Measurements from ENCODE around the gene PRPF8. TPM values are rescaled to one million over a fixed set of nuclear protein-coding genes. Genes with fewer than 3 reads are reported as not detected.

Gene PRPF8
- total and polyA plus RNA-seq, 2 of the 13 experiments (the other 11 are each of a cell fraction or from before 2014, with no cell fraction given) = 112 to 179 TPM

GRCh38 chr17:1649844-1650501 is 34.7 kb downstream of the PRPF8 start, which contains the start of gene RILP (continued):
- TF ChIP-seq, protein P1, sequence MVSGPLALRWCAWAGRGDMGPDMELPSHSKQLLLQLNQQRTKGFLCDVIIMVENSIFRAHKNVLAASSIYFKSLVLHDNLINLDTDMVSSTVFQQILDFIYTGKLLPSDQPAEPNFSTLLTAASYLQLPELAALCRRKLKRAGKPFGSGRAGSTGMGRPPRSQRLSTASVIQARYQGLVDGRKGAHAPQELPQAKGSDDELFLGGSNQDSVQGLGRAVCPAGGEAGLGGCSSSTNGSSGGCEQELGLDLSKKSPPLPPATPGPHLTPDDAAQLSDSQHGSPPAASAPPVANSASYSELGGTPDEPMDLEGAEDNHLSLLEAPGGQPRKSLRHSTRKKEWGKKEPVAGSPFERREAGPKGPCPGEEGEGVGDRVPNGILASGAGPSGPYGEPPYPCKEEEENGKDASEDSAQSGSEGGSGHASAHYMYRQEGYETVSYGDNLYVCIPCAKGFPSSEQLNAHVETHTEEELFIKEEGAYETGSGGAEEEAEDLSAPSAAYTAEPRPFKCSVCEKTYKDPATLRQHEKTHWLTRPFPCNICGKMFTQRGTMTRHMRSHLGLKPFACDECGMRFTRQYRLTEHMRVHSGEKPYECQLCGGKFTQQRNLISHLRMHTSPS (CRISPR knock-in tag; IDR thresholded peaks at IDR 0.05; ENCODE audit: low read depth) = peak; percentile 57; the same call in 1 of the 2 replicates
- TF ChIP-seq ZFP91 (CRISPR knock-in tag; IDR thresholded peaks at IDR 0.05; ENCODE audit: borderline replicate concordance) (peak; percentile 73), HDAC2 (CRISPR knock-in tag; IDR thresholded peaks at IDR 0.05) (peak; percentile 22; the same call in 1 of the 2 replicates), SNAPC2 (CRISPR knock-in tag; IDR thresholded peaks at IDR 0.05) (0 out of 2 replicates have a peak, but pooled peaks have one; percentile 36), MEF2D (CRISPR knock-in tag; IDR thresholded peaks at IDR 0.05) (0 out of 2 replicates have a peak, but pooled peaks have one; percentile 40), SAP130 (CRISPR knock-in tag; IDR thresholded peaks at IDR 0.05; ENCODE audit: low read depth) (peak; percentile 95), MAX (IDR thresholded peaks at IDR 0.05) (peak; percentile 46), ARID4A (CRISPR knock-in tag; IDR thresholded peaks at IDR 0.05; ENCODE audit: borderline replicate concordance) (peak; percentile 86; the same call in 1 of the 2 replicates), PHF21A (CRISPR knock-in tag; IDR thresholded peaks at IDR 0.05) (peak; percentile 43; the same call in 1 of the 2 replicates), ZBTB25 (CRISPR knock-in tag; IDR thresholded peaks at IDR 0.05) (0 out of 2 replicates have a peak, but pooled peaks have one; percentile 66), HBP1 (CRISPR knock-in tag; IDR thresholded peaks at IDR 0.05; ENCODE audit: low read depth) (no peak)
- TF ChIP-seq, protein P2, sequence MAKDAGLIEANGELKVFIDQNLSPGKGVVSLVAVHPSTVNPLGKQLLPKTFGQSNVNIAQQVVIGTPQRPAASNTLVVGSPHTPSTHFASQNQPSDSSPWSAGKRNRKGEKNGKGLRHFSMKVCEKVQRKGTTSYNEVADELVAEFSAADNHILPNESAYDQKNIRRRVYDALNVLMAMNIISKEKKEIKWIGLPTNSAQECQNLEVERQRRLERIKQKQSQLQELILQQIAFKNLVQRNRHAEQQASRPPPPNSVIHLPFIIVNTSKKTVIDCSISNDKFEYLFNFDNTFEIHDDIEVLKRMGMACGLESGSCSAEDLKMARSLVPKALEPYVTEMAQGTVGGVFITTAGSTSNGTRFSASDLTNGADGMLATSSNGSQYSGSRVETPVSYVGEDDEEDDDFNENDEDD (CRISPR knock-in tag; IDR thresholded peaks at IDR 0.05; ENCODE audit: borderline replicate concordance) = 0 out of 2 replicates have a peak, but pooled peaks have one; percentile 12
- TF ChIP-seq, protein P3, sequence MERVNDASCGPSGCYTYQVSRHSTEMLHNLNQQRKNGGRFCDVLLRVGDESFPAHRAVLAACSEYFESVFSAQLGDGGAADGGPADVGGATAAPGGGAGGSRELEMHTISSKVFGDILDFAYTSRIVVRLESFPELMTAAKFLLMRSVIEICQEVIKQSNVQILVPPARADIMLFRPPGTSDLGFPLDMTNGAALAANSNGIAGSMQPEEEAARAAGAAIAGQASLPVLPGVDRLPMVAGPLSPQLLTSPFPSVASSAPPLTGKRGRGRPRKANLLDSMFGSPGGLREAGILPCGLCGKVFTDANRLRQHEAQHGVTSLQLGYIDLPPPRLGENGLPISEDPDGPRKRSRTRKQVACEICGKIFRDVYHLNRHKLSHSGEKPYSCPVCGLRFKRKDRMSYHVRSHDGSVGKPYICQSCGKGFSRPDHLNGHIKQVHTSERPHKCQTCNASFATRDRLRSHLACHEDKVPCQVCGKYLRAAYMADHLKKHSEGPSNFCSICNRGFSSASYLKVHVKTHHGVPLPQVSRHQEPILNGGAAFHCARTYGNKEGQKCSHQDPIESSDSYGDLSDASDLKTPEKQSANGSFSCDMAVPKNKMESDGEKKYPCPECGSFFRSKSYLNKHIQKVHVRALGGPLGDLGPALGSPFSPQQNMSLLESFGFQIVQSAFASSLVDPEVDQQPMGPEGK (CRISPR knock-in tag; IDR thresholded peaks at IDR 0.05) = peak; percentile 65; the same call in 1 of the 2 replicates
